OCI-LY1 (cell line): ENCODE results near the gene WWOX.

Experiments
- CTCF ChIP-seq: fragments of 200-600 bp; sonication (generic), shearing (Covaris generic); IDR thresholded peaks from 2 replicates; pipeline ENCODE4 v1.5.1; 2017; ENCODE audit warnings: mild to moderate bottlenecking, antibody characterized with exemption, low read length, moderate library complexity, mixed read lengths
- EZH2 ChIP-seq: fragments of 200-600 bp; sonication (generic), shearing (Covaris generic); IDR thresholded peaks from 2 replicates; pipeline ENCODE4 v1.8.0; 2017; ENCODE audit warnings: borderline replicate concordance, mixed run types, mild to moderate bottlenecking, antibody characterized with exemption, low read length, moderate library complexity, mixed read lengths

GRCh38 chr16:79053577-79053976, 954.1 kb downstream of the WWOX start:
- TF ChIP-seq EZH2 (no peak), CTCF (no peak)
